Measurements from ENCODE around the gene ITGB4. TPM values are rescaled to one million over a fixed set of nuclear protein-coding genes. Genes with fewer than 3 reads are reported as not detected.

Gene ITGB4
- total RNA-seq, 2 experiments from 2014 or later = 1.5 to 1.9 TPM

DNA sequence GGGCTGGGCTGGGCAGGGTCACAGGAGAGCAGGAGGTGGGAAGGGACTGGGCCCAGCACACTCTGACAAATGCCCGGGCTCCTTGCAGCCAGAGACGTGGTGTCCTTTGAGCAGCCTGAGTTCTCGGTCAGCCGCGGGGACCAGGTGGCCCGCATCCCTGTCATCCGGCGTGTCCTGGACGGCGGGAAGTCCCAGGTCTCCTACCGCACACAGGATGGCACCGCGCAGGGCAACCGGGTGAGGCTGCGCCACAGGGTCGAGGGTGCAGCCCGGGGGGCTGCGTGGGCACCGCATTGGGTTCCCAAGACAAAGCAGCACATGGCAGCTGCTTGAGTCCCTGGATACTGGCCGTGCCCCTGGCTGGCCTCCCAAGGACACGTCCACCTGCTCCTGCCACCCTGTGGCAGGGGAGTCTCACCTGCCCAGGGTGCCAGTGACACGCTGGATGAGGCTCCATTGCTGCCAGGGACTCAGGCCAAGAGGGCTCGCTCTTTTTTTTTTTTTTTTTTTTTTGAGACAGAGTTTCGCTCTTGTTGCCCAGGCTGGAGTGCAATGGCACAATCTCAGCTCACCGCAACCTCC is 22.5 kb downstream of the ITGB4 start:
- POLR2A ChIA-PET = no interaction called here
- CTCF ChIA-PET = interaction anchor here (0.8 to 10.7 kb wide), 3 partner anchors 33 to 111 kb away, joined by 3 to 153 read pairs (median 4); partner anchors contain the start of gene SMIM5

DNA sequence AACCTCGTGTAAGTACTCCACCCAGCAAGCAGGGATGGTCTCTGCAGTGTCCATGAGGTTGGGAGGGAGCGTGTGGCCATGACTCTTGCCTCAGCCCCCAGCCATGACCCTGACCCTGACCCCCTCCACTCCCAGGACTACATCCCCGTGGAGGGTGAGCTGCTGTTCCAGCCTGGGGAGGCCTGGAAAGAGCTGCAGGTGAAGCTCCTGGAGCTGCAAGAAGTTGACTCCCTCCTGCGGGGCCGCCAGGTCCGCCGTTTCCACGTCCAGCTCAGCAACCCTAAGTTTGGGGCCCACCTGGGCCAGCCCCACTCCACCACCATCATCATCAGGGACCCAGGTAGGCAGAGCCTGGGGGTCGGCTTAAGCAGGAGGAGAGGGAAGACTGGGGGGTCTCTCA is 27.4 kb downstream of the ITGB4 start:
- ChIA-PET CTCF (interaction anchor here (0.6 to 10.7 kb wide), 23 partner anchors 12 to 316 kb away, joined by 3 to 153 read pairs (median 6); partner anchors contain the start of genes RECQL5, SAP30BP and SMIM5), POLR2A (interaction anchor here (0.7 kb wide), 1 partner anchor 51 kb away, joined by 8 read pairs; no protein-coding TSS in a partner anchor)

DNA sequence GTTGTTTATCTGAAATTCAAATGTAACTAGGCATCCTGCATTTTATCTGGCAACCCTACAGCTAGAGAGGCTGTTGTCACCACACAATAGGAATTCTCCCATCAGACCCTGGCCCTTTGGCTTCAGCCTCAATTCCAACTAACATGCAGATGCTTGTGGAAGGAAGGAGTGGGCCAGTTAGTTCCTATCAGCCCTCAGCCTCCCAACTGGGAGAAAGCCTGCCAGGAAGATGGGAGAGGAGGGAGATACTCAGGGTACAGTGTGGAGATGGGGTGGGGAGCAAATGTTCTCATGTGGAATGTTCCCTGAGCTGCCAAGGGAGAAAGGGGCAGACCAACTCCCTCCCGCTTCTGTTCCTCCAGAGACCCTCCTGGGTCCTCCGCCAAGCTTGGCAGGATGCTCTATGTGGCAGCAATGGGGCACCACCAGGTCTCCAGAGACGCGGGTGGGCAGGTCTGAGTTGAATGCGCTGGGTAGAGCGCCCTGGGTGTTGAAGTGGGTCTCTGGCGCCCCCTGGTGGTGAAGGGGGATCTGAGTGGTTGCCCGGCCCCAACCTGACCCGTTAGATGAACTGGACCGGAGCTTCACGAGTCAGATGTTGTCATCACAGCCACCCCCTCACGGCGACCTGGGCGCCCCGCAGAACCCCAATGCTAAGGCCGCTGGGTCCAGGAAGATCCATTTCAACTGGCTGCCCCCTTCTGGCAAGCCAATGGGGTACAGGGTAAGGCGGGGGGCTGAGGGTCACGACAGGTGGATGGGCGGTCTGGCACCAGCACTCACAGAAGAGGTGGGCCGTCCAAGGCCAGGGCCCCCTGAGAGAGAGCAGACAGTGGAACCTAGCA is 28.5 kb downstream of the ITGB4 start:
- ChIA-PET CTCF (interaction anchor here (0.5 to 10.7 kb wide), 40 partner anchors 10 to 292 kb away, joined by 3 to 153 read pairs (median 5); partner anchors contain the start of genes ITGB4, SMIM5 and TSEN54), POLR2A (no interaction called here)

DNA sequence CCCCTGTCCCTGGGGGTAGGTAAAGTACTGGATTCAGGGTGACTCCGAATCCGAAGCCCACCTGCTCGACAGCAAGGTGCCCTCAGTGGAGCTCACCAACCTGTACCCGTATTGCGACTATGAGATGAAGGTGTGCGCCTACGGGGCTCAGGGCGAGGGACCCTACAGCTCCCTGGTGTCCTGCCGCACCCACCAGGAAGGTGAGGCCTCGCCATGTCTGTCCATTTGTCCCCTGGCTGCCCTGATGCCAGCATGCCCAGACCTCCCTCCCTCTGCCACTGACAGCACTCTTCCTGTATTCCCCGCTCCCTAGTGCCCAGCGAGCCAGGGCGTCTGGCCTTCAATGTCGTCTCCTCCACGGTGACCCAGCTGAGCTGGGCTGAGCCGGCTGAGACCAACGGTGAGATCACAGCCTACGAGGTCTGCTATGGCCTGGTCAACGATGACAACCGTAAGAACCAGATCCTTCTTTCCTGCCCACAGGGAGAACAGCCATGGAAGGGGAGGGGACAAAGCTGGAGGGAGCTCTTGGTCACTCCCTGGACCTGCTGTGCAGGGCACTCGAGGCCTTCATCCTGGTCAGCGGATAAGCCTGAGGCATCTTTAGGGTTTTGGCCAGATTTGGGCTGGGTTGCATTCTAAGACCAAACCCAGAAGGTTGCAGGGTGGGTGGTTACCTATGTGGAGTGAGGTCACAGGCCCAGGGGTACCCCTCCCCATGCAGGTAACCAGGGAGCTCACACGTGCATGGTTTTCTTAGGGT is 29.6 kb downstream of the ITGB4 start:
- ChIA-PET POLR2A (no interaction called here), CTCF (interaction anchor here (0.6 to 10.7 kb wide), 19 partner anchors 9 to 230 kb away, joined by 3 to 153 read pairs (median 7); partner anchors contain the start of genes ITGB4 and SMIM5)

DNA sequence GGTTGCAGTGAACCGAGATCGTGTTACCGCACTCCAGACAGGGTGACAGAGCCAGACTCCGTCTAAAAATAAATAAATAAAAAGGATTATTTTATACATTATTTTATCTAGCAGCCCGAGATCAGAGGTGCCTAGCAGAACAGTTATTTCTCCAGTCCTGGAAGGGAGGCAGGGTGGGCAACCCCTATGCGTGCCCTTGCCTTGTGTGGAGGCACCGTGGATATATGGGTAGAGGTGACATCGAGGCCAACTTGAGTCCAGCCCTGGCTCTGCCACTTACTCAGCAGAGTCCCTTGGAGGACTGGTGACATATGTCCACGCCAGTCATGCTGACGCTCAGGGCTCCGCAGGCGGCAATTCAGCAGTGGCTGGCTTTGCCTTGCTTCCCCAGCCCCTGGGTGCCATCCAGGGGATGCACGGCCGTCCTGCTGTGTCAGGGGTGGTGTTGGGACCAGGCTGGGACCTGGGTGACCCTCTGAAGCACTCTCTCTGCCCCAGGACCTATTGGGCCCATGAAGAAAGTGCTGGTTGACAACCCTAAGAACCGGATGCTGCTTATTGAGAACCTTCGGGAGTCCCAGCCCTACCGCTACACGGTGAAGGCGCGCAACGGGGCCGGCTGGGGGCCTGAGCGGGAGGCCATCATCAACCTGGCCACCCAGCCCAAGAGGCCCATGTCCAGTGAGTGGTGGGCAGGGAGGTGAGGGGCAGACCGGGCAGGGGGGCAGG is 30.6 kb downstream of the ITGB4 start:
- POLR2A ChIA-PET = no interaction called here
- CTCF ChIA-PET = interaction anchor here (0.6 to 10.7 kb wide), 8 partner anchors 70 to 254 kb away, joined by 3 to 153 read pairs (median 4); partner anchors contain the start of gene SMIM5

DNA sequence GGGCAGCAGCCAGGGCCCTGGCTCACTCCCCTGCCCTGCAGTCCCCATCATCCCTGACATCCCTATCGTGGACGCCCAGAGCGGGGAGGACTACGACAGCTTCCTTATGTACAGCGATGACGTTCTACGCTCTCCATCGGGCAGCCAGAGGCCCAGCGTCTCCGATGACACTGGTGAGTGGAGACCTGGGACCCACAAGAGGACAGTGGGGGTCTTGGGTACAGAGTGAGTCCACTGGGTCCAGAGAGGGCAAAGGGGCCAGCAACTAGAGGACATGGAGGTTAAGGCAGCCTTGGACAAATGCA is 31.1 kb downstream of the ITGB4 start:
- CTCF ChIA-PET = interaction anchor here (1.2 to 10.7 kb wide), 6 partner anchors 12 to 253 kb away, joined by 3 to 153 read pairs (median 4); partner anchors contain the start of genes GALK1 and SMIM5
- POLR2A ChIA-PET = no interaction called here

DNA sequence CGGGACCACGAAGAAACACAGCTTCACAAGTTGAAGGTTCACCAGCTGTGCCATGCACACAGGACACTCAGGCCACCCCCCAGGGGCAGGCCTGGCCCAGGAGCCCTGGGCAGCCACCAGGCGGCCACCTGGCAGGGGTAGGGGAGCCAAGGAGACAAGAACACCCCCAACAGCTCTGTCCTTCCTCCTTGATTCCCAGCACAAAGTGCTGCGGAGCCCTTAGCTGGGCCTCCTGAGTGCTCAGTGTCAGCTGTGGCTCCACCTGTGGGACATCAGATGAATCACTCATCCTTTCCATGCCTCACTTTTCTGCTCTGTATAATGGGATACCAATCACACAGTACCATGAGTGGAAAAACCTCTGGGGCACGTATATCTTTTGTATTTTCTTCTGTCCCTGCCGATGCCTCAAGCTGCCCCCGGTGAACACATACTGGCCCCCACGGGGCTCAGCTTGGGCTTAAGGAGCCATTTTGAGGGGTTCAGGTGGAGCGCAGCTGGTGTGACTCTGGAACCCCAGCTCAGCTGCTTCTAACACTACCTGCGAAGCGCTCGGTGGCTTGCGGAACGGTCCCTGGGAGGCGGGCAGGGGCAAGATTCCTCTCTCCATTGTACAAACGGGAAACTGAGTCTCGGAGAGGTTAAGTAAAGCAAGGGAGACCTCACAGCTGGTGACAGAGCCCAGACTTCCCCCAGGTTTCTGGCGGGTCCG is 31.7 kb downstream of the ITGB4 start:
- POLR2A ChIA-PET = interaction anchor here (0.5 to 1.3 kb wide), 7 partner anchors 12 to 148 kb away, joined by 3 to 9 read pairs (median 5); partner anchors contain the start of genes GALK1, SMIM5 and WBP2

DNA sequence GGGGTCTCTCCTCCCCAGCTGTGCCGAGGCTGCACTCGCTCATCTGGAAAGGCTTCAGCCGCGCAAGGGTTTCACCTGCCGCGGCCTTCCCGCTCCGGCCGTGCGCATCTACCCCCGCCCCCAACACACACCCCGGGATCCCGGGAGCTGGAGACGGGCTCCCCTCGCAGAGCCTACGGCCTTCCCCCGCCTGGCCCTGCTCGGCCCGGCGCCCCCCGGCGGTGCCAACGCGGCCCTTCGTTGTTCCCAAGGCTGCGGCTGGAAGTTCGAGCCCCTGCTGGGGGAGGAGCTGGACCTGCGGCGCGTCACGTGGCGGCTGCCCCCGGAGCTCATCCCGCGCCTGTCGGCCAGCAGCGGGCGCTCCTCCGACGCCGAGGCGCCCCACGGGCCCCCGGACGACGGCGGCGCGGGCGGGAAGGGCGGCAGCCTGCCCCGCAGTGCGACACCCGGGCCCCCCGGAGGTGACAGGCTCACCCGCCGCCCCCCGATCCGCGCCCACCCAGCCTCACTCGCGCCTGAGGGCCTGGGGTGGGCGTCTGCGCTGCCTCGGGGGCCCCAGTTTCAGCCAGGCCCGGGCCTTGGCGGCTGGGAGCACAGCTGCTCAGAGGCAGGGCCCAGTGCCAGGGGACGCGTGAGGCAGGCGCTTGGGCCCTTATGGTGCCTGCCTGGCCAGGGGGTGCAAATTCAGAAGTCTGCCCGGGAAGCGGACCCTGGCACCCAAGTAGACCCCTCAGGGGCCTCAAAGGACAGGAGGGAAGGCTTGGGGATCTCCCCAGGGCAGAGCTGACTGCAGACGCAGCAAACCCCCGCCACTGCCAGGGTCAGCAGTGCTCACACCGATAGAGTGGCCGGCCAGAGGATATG is 32.5 kb downstream of the ITGB4 start:
- CTCF ChIA-PET = interaction anchor here (0.5 to 10.7 kb wide), 39 partner anchors 8 to 570 kb away, joined by 3 to 153 read pairs (median 4); partner anchors contain the start of genes GALK1, RECQL5, SAP30BP and SMIM5
- POLR2A ChIA-PET = interaction anchor here (0.5 to 1.3 kb wide), 11 partner anchors 11 to 328 kb away, joined by 3 to 9 read pairs (median 3); partner anchors contain the start of genes GALK1, SMIM5 and WBP2

More for the DNA sequence above, 31.7 kb downstream of the ITGB4 start:
- CTCF ChIA-PET = interaction anchor here (0.5 to 10.7 kb wide), 39 partner anchors 9 to 569 kb away, joined by 3 to 153 read pairs (median 4); partner anchors contain the start of genes GALK1, RECQL5, SAP30BP and SMIM5

DNA sequence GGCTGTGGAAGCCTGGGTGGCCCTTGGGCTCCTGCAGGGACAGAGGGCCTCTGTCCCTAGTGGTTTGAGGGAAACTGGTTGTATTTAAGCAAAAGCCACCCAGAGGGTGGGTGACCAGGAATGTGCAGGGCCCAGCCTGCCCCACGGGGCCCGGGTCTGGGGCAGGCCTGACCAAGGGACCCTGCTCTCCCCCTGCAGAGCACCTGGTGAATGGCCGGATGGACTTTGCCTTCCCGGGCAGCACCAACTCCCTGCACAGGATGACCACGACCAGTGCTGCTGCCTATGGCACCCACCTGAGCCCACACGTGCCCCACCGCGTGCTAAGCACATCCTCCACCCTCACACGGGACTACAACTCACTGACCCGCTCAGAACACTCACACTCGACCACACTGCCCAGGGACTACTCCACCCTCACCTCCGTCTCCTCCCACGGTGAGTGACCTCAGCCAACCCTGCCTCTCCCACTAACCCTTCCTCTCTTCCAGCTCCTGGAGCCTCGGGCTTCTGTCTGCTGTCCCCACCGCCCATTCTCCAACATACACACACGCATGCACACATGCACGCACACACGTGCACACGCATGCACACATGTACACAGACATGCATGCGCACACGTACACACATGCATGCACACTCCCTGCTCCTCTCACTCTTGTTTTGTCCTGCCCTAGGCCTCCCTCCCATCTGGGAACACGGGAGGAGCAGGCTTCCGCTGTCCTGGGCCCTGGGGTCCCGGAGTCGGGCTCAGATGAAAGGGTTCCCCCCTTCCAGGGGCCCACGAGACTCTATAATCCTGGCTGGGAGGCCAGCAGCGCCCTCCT is 33.3 kb downstream of the ITGB4 start:
- ChIA-PET POLR2A (interaction anchor here (1.2 kb wide), 1 partner anchor 121 kb away, joined by 3 read pairs; the partner anchor contains the start of gene SMIM5), CTCF (interaction anchor here (0.8 to 10.7 kb wide), 17 partner anchors 7 to 170 kb away, joined by 3 to 153 read pairs (median 8); partner anchors contain the start of genes GALK1, RECQL5, SAP30BP and SMIM5)

DNA sequence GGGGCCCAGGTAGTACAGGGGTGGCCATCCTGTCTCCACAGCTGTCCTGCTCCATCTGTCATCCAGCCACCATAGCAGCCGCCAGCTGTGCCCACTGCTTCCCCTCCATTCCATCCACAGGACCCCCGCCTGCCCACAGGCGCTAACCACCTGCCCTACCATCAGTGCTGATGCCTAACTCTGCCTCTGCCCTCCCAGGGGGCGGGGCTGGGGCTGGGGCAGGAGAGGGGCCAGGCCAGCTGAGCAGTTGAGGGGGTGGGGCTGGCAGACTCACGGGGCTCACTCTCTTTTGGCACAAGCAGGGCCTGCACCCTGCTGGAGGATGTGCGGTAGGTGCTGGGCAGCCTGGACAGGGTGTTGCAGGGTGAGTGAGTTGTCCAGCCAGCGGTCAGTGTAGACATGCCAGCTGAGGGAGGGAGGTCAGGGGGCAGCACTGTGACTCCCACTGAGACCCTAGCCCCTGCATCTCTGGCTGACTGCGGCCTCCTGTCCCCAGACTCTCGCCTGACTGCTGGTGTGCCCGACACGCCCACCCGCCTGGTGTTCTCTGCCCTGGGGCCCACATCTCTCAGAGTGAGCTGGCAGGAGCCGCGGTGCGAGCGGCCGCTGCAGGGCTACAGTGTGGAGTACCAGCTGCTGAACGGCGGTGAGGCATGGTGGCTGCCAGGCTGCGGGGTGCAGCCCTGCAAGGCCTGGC is 34.1 kb downstream of the ITGB4 start:
- POLR2A ChIA-PET = no interaction called here
- CTCF ChIA-PET = interaction anchor here (1.0 to 3.5 kb wide), 5 partner anchors 9 to 121 kb away, joined by 3 to 37 read pairs (median 7); partner anchors contain the start of gene GALK1

DNA sequence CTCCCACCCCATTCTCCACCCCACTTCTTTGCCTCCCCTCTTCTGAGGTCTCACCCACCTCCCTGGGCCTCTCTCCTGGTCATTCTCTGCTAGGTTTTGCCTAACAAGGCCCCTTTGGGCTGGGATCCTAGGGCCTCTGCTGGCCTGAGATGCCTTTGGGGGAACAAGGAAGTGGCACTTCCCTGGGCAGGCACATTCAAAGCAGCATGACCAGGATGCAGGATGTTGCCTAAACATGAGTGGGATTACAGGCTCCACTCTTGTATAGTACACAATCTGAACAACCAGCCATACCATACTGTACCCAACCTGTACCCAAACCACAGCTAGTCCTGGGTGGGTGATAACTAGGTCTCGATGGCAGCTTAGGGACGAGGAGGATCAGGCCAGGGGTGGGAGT is 34.7 kb downstream of the ITGB4 start:
- ChIA-PET POLR2A (no interaction called here), CTCF (interaction anchor here (0.7 to 1.0 kb wide), 2 partner anchors 81 to 123 kb away, joined by 3 to 4 read pairs; partner anchors contain the start of gene SMIM5)

DNA sequence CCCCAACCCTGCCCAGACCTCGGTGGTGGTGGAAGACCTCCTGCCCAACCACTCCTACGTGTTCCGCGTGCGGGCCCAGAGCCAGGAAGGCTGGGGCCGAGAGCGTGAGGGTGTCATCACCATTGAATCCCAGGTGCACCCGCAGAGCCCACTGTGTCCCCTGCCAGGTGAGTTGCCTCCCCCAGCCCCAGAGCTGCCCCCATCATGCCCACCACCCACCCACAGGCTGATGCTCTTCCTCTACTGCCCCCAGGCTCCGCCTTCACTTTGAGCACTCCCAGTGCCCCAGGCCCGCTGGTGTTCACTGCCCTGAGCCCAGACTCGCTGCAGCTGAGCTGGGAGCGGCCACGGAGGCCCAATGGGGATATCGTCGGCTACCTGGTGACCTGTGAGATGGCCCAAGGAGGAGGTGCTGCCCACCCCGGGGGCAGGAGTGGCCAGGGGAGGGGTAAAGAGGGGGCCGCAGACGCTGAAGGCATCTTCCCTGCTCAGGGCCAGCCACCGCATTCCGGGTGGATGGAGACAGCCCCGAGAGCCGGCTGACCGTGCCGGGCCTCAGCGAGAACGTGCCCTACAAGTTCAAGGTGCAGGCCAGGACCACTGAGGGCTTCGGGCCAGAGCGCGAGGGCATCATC is 35.3 kb downstream of the ITGB4 start:
- ChIA-PET POLR2A (no interaction called here), CTCF (interaction anchor here (0.7 to 1.0 kb wide), 2 partner anchors 82 to 124 kb away, joined by 3 to 4 read pairs; partner anchors contain the start of gene SMIM5)

DNA sequence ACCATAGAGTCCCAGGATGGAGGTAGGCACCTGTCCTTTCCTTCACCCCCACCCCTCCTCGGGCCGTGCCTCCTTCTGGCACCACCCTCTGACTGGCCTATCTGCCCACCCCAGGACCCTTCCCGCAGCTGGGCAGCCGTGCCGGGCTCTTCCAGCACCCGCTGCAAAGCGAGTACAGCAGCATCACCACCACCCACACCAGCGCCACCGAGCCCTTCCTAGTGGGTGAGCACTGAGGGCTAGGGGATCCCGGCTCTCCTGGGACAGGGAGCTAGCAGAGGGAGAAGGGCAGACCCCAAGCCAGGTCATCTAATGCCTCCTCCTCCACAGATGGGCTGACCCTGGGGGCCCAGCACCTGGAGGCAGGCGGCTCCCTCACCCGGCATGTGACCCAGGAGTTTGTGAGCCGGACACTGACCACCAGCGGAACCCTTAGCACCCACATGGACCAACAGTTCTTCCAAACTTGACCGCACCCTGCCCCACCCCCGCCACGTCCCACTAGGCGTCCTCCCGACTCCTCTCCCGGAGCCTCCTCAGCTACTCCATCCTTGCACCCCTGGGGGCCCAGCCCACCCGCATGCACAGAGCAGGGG is 35.9 kb downstream of the ITGB4 start:
- ChIA-PET POLR2A (no interaction called here), CTCF (interaction anchor here (0.5 to 1.4 kb wide), 2 partner anchors 10 to 149 kb away, joined by 3 to 4 read pairs; no protein-coding TSS in a partner anchor)

Data from activated CD8-positive, alpha-beta memory T cell treated with anti-CD3 and anti-CD28 coated beads for 36 hours (primary cell).